Liver (tissue), 3 donors: Measurements from ENCODE around the gene CR1L.

Experiments used
- GABPA ChIP-seq, 2 donors: IDR thresholded peaks in 1 of 2; conservative IDR thresholded peaks in 1 of 2; 2 replicates each; pipeline ENCODE4 v1.6.1; 2016; ENCODE audit warnings: antibody characterized with exemption in 2 of 2, mild to moderate bottlenecking in 1 of 2, moderate library complexity in 1 of 2
- YY1 ChIP-seq: IDR thresholded peaks from 2 replicates; pipeline ENCODE4 v1.6.1; 2016; ENCODE audit warnings: antibody characterized with exemption, mild to moderate bottlenecking
- TF ChIP-seq, protein P1 (sequence below): fragments of 150-350 bp; IDR thresholded peaks from 2 replicates; pipeline ENCODE4 v1.5.1; 2017; ENCODE audit warnings: improper control_type of control experiment, low read depth, low read length; ENCODE audit not compliant: missing input control
- donor health status: healthy.
- donor health status: healthy.

DNA sequence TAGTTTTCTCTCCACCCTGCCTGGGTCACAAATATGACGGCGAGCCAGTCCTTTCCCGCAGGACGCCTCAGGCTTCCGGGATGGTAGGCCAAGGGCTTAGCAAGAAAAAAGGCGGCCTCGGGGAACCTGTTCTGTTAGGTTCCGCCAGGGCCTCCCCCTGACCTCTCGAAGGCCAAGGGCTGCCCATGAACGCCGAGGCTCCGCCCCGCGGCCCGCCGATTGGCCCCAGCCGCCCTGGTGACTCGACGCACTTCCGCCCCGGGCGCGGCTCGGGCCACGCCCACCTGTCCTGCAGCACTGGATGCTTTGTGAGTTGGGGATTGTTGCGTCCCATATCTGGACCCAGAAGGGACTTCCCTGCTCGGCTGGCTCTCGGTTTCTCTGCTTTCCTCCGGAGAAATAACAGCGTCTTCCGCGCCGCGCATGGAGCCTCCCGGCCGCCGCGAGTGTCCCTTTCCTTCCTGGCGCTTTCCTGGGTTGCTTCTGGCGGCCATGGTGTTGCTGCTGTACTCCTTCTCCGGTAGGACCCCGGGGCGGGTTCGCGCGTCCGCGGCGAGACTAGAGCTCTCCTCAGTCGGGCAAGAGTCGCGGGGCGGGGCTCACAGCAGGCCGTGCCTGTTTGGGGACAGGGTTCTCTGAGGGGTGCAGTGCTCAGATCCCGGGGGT, 107.0 kb downstream of the CR1L start, which contains the start of gene CD46:
- TF ChIP-seq, protein P1, sequence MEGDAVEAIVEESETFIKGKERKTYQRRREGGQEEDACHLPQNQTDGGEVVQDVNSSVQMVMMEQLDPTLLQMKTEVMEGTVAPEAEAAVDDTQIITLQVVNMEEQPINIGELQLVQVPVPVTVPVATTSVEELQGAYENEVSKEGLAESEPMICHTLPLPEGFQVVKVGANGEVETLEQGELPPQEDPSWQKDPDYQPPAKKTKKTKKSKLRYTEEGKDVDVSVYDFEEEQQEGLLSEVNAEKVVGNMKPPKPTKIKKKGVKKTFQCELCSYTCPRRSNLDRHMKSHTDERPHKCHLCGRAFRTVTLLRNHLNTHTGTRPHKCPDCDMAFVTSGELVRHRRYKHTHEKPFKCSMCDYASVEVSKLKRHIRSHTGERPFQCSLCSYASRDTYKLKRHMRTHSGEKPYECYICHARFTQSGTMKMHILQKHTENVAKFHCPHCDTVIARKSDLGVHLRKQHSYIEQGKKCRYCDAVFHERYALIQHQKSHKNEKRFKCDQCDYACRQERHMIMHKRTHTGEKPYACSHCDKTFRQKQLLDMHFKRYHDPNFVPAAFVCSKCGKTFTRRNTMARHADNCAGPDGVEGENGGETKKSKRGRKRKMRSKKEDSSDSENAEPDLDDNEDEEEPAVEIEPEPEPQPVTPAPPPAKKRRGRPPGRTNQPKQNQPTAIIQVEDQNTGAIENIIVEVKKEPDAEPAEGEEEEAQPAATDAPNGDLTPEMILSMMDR = peak; percentile 13
- TF ChIP-seq GABPA (IDR thresholded peaks at IDR 0.05 in 1 of 2, conservative IDR thresholded peaks at IDR 0.05 in 1 of 2) (peak in 1 of 2 donors; percentile 83), YY1 (peak; percentile 43)
